Mucosa of descending colon (tissue), 3 donors: ENCODE results near the gene TBC1D25. TPM values are rescaled to one million over a fixed set of nuclear protein-coding genes. Genes with fewer than 3 reads are reported as not detected.
A peak's percentile ranks its signal among the peaks of the same experiment; 100 is the strongest.

Experiments used
- ATAC-seq: fragments of 200-7000 bp; cut with Tn5 transposase; one replicate; pipeline ENCODE4 v1.9.1; 2020; ENCODE audit warnings: mild to moderate bottlenecking, moderate library complexity
- DNase-seq, 3 donors: peaks; one replicate each; pipeline ENCODE4 v3.0.0-alpha.2; 2020
- H3K36me3 ChIP-seq: fragments of 200-600 bp; one replicate; pipeline ENCODE4 v1.8.0; 2021; ENCODE audit warnings: low read depth, mild to moderate bottlenecking
- H3K4me1 ChIP-seq: fragments of 200-600 bp; one replicate; pipeline ENCODE4 v1.8.0; 2021; ENCODE audit warnings: low read depth, mild to moderate bottlenecking
- H3K4me3 ChIP-seq: fragments of 200-600 bp; one replicate; pipeline ENCODE4 v1.8.0; 2021; ENCODE audit warnings: mild to moderate bottlenecking
- H3K9me3 ChIP-seq: fragments of 200-600 bp; one replicate; pipeline ENCODE4 v1.8.0; 2021; ENCODE audit warnings: mild to moderate bottlenecking
- CTCF ChIP-seq: fragments of 200-600 bp; IDR thresholded peaks from one replicate; pipeline ENCODE4 v1.8.0; 2022; ENCODE audit warnings: antibody characterized with exemption, mild to moderate bottlenecking
- intact Hi-C, 2 donors: fragments of 100-400 bp; cut with DNase I in 1 of 2; cut with micrococcal nuclease in 1 of 2; formaldehyde crosslinking; loops; one replicate each; pipeline versions ENCODE4 v1.11.0 to v1.11.1; 2022; cut with DNase I, micrococcal nuclease
- total RNA-seq, 3 donors: library from RNA; stranded (reverse); fragmentation: NEBNext Ultra II Directional in 2 of 3; extraction: Animal tissue kit (Norgen Biotek cat#: 25700) in 2 of 3; gene quantifications; one replicate each; pipeline versions ENCODE4 v1.2.1 to v1.2.4, GENCODE V29; 2021 to 2023
- donor health status: DM: no; HTN: no; CAD: no; lungs with moderate emphysema.
- donor health status: DM: no; HTN: no; CAD: no.
- donor health status: DM: no; HTN: yes; CAD: no.

TBC1D25 gene
- total RNA-seq, 3 donors from 2014 or later = 8.6 to 14.6 (median 11.6) TPM

DNA sequence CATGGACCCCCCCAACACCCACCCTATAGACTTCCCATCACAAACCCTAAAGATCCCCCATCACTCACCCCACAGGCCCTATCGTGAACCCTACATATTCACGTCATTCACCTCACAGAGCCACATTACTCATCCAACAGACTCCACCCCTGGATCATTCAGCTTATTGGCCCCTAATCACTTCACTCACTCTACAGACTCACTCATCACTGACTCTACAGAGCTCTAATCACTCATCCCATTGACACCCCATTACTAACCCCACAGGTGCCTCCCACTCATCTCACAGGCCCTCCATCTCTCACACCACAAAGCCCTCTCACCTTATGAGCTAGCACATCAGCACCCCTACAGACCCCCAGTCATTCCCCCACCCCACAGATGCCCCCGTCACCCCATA lies 6.3 kb upstream of the TBC1D25 start:
- Histone ChIP-seq H3K4me3 (no peak overlapping the region), H3K36me3 (no peaks in the 10 kb centered on the region), H3K4me1 (no peaks in the 10 kb centered on the region), H3K9me3 (no peaks in the 10 kb centered on the region)
- ATAC-seq (no peak), DNase-seq (no peak)
- no peak for TF ChIP-seq CTCF
- intact Hi-C loops = no loop called here

DNA sequence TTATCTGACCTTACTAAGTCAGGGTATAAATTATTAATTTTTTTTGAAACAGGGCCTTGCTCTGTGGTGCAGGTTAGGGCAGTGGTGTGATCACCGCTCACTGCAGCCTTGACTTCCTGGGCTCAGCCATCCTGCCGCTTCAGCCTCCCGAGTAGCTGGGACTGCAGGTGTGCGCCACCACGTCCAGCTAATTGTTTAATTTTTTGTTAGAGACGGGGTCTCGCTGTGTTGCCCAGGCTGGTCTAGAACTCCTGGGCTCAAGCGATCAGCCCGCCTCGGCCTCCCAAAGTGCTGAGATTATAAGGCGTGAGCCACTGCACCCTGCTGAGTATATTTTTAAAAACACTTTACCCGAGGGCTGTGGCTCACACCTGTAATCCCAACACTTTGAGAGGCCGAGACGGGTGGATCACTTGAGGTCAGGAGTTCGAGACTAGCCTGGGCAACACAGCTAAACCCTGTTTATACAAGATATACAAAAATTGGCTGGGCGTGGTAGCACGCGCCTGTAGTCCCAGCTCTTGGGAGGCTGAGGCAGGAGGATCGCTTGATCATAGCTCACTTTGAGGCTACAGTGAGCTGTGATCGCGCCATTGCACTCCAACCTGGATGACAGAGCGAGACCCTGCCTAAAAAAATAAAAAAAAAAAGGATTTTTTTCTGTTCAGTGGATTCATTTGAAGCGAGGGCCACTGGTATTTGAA lies 721 bp upstream of the TBC1D25 start:
- Histone ChIP-seq H3K4me1 (no peaks in the 10 kb centered on the region), H3K9me3 (no peaks in the 10 kb centered on the region), H3K4me3 (no peak overlapping the region), H3K36me3 (no peaks in the 10 kb centered on the region)
- TF ChIP-seq CTCF = no peak
- no peak for DNase-seq
- intact Hi-C loops = no loop called here
- ATAC-seq = no peak

DNA sequence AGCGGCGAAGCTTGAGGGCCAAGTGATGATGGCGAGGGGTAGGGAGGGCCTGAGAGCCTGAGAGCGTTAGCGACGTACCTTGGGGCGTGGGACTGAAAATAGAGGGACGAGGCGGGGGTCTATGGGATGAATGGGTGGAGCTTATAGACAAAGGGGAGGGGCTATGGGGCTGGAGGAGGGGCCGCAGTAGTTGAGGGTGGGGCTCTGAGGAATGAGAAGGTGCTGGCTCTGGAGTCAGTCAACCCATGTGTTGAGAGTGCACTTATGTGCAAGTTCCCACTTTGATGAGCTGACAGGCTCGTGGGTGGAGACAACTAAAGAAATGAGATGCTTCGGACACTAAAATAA lies 488 bp downstream of the TBC1D25 start:
- H3K36me3 ChIP-seq = no peaks in the 10 kb centered on the region
- no peaks in the 10 kb centered on the region for H3K4me1 ChIP-seq
- no peaks in the 10 kb centered on the region for H3K9me3 ChIP-seq
- intact Hi-C loops = no loop called here
- TF ChIP-seq CTCF = no peak
- peak in 1 of 3 donors; percentile 62 for DNase-seq
- H3K4me3 ChIP-seq = peak overlapping the region; percentile 19
- peak; percentile 64 for ATAC-seq

GRCh38 chrX:48540480-48540879 lies 966 bp downstream of the TBC1D25 start:
- H3K9me3 ChIP-seq = no peaks in the 10 kb centered on the region
- ATAC-seq (no peak), DNase-seq (no peak)
- intact Hi-C loops = no loop called here
- H3K4me3 ChIP-seq = no peak overlapping the region
- no peaks in the 10 kb centered on the region for H3K36me3 ChIP-seq
- TF ChIP-seq CTCF = no peak
- H3K4me1 ChIP-seq = no peaks in the 10 kb centered on the region

DNA sequence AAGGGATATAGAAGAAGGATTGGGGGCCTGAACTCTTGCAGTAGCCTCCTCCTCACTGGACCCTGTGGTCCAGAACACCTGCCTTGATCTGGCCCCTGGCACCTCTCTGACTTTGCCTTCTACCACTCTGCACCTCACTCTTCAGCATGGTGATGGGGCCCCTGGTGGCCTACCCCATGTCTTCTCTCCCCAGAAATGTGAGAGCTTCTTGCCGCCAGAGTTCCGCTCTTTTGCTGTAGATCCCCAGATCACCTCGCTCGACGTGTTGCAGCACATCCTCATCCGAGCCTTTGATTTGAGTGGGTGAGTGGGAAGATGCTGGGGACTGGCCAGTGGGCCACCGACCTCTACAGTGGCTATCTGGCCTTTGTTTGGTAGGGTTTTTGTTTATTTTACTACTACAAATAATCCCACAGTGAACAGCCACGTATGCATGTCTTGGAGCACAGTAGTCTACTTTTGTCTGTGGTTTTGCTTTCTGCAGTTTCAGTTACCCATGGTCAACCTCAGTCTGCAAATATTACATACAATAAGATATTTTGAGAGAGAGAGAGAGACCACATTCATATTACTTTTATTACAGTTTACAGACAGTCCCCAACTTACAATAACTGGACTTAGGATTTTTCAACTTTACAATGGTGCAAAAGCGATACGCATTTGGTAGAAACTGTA lies 1.8 kb downstream of the TBC1D25 start:
- Histone ChIP-seq H3K4me3 (no peak overlapping the region), H3K4me1 (no peaks in the 10 kb centered on the region), H3K9me3 (no peaks in the 10 kb centered on the region), H3K36me3 (no peaks in the 10 kb centered on the region)
- intact Hi-C loops = no loop called here
- ATAC-seq (no peak), DNase-seq (no peak)
- TF ChIP-seq CTCF = no peak
